Activated CD8-positive, alpha-beta memory T cell treated with anti-CD3 and anti-CD28 coated beads, Interleukin-2, amount 50 U/mL, for 24 hours (primary cell): ENCODE measurements around the gene MMP2.

Source experiments
- DNase-seq: peaks from one replicate; pipeline ENCODE4 v3.0.0-alpha.2; 2020; ENCODE audit errors: extremely low read depth

Gene MMP2

GRCh38 chr16:55469821-55470532 is 9.0 kb upstream of the MMP2 start:
- DNase-seq = no peak

GRCh38 chr16:55470533-55471371 is 8.2 kb upstream of the MMP2 start:
- no peak for DNase-seq

- DNase-seq = no peak
Observed at GRCh38 chr16:55471448-55472097, 7.4 kb upstream of the MMP2 start.

- DNase-seq = no peak
Observed at GRCh38 chr16:55473587-55473986, 5.4 kb upstream of the MMP2 start.

- no peak for DNase-seq
Observed at GRCh38 chr16:55474821-55475220, 4.2 kb upstream of the MMP2 start.

- DNase-seq = no peak
Observed at GRCh38 chr16:55475919-55476318, 3.1 kb upstream of the MMP2 start.

- no peak for DNase-seq
Observed at GRCh38 chr16:55476625-55477533, 2.1 kb upstream of the MMP2 start.

GRCh38 chr16:55477736-55478135 is 1.3 kb upstream of the MMP2 start:
- DNase-seq = no peak

GRCh38 chr16:55479430-55480140 is 587 bp downstream of the MMP2 start:
- no peak for DNase-seq

- DNase-seq = no peak
Observed at GRCh38 chr16:55480228-55480655, 1.2 kb downstream of the MMP2 start.

- no peak for DNase-seq
Observed at GRCh38 chr16:55481023-55481422, 2.0 kb downstream of the MMP2 start.

- DNase-seq = no peak
Observed at GRCh38 chr16:55482056-55482455, 3.1 kb downstream of the MMP2 start.

GRCh38 chr16:55487048-55487803 is 8.2 kb downstream of the MMP2 start:
- no peak for DNase-seq

- DNase-seq = no peak
Observed at GRCh38 chr16:55488306-55488705, 9.3 kb downstream of the MMP2 start.

- DNase-seq = no peak
Observed at GRCh38 chr16:55489119-55489955, 10.3 kb downstream of the MMP2 start.

GRCh38 chr16:55489956-55490265 is 10.9 kb downstream of the MMP2 start:
- no peak for DNase-seq

GRCh38 chr16:55490301-55490700 is 11.3 kb downstream of the MMP2 start:
- DNase-seq = no peak

GRCh38 chr16:55491691-55492090 is 12.7 kb downstream of the MMP2 start:
- DNase-seq = no peak

GRCh38 chr16:55492756-55493380 is 13.9 kb downstream of the MMP2 start:
- no peak for DNase-seq
